HG02642 (cell line): ENCODE measurements around the gene DAPP1.

Source experiments
- ATAC-seq: cut with Tn5 transposase; IDR thresholded peaks from one replicate; pipeline ENCODE4 v1.9.1; 2021; ENCODE audit warnings: mild to moderate bottlenecking; ENCODE audit not compliant: unreplicated experiment, poor library complexity

The DAPP1 gene

DNA sequence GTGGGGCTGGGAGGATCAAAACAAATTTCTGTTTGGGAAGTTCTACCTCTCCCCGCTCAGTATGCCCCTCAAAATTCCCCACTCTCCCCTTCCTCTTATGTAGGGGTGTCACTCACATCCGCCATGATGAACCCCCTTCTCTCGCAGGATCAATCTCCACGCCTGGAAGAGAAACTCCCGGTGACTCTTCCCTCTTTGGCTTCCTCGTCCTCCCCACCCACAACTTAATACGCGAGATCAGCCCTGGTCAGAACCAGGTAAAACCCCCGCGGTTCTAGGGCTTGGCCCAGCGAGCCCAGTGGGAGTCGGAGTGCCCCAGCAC lies 77.2 kb downstream of the DAPP1 start:
- ATAC-seq = no peak

- ATAC-seq = peak; percentile 100
Measured at GRCh38 chr4:99894161-99894997, 77.8 kb downstream of the DAPP1 start, which contains the start of gene LAMTOR3. Gene LAMTOR3 (minus strand): TSS chr4:99894427. CDS start chr4:99893963, 464 bp downstream.

DNA sequence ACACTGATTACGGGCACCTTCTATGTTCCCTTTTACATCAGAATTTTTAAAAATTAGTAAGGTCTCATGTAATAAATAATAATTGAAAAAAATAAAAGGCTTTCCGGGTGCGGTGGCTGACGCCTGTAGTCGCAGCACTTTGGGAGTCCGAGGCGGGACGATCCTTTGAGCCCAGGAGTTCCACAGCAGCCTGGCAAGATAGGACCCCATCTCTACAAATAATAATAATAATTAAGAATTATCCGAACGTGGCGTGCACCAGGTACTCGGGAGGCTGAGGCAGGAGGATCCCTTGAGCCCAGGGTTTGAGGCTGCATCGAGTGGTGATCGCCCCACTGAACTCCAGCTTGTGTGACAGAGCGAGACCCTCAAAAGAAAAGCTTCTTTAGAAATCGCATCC lies 78.4 kb downstream of the DAPP1 start:
- ATAC-seq = no peak

DNA sequence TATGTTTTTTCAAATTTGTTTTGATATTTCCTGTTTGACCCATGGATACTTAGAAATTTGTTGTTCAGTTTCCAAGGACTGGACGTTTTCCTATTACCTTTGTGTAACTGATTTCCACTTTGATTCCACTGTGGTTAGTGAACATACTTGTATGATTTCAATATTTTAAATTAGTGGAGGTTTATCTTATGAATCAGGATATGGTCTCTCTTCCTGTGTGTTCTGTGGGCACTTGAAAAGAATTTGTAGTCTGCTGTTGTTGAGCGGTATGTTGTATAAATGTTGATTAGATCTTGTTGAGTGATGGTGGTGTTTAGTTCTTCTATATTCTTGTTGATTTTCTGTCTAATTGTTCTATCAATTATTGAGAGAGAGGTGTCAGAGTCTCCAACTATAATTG lies 98.8 kb downstream of the DAPP1 start:
- no peak for ATAC-seq

DNA sequence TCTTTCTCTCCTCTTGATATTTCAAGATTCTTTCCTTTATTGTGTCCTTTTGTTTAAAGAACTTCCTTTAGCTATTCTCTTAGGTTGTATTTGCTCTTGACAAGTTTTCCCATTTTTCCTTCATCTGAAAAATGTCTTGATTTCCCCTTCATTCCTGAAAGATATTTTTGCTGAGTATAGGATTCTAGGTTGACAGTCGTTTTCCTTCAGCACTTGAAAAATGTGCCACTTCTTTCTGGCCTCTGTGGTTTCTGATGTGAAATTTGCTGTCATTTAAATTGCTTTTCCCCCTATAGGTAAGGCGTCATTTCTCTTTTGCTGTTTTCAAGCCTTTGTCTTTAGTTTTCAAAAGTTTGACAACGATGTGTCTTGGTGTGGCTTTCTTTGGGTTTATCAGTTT lies 100.9 kb downstream of the DAPP1 start:
- ATAC-seq = no peak

DNA sequence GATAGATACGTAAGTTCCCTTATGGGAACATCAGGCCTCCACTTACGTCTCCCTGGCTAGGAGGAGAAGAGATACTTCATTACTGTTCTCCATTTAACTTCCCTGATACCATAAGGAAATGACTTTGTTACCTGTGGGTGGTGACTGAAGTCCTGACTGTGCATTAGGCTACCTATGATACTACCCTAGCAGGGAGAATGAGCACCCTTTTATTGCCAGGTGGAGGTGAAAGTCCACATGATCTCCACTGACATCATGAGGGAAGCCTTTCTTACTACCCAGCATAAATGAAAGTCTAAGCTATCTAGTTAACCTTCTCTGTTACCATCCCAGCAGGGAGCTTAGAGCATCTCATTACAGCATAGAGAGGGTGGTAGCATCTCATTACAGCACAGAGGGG lies 102.0 kb downstream of the DAPP1 start:
- no peak for ATAC-seq
